A673 (cell line): ENCODE results near the gene DPH3. TPM values are rescaled to one million over a fixed set of nuclear protein-coding genes. Genes with fewer than 3 reads are reported as not detected.

ENCODE experiments used
- BruUV-seq: library from RNA; stranded (reverse); fragments of 400-500 nt; replicated peaks from 2 replicates; lab custom pipeline; 2021; lab: Mats Ljungman, UMichigan
- CTCF ChIA-PET: fragments of 300-600 bp; sonication (Branson Sonifier 250); formaldehyde crosslinking; loops from one replicate; lab custom pipeline; 2022; ENCODE audit warnings: antibody characterized with exemption; lab: Charles Lee
- POLR2A ChIA-PET: fragments of 300-600 bp; sonication (Branson Sonifier 250); formaldehyde crosslinking; loops from one replicate; lab custom pipeline; 2022; ENCODE audit warnings: antibody characterized with exemption; ENCODE audit not compliant: low non-redundant PET; lab: Charles Lee
- DNase-seq: peaks from one replicate; pipeline ENCODE4 v3.0.0-alpha.2; 2015; ENCODE audit warnings: low spot score
- H3K27ac ChIP-seq: fragments of 200-600 bp; sonication (generic); 2 replicates; pipeline ENCODE4 v1.5.1; 2016; ENCODE audit warnings: mixed run types, low read depth, mild to moderate bottlenecking, mixed read lengths, antibody characterized with exemption, low read length; ENCODE audit not compliant: poor library complexity, severe bottlenecking
- H3K27me3 ChIP-seq: fragments of 200-600 bp; sonication (generic); replicated peaks from 2 replicates; pipeline ENCODE4 v1.6.1; 2017; ENCODE audit warnings: mixed run types, low read depth, mild to moderate bottlenecking, mixed read lengths, antibody characterized with exemption, low read length; ENCODE audit not compliant: insufficient read depth, poor library complexity
- H3K36me3 ChIP-seq: fragments of 200-600 bp; sonication (generic); 2 replicates; pipeline ENCODE4 v1.6.1; 2016; ENCODE audit warnings: mixed run types, mild to moderate bottlenecking, mixed read lengths, antibody characterized with exemption, low read length; ENCODE audit not compliant: insufficient read depth, poor library complexity, severe bottlenecking
- H3K4me1 ChIP-seq: fragments of 200-600 bp; sonication (generic); 2 replicates; pipeline ENCODE4 v1.6.1; 2017; ENCODE audit warnings: mixed run types, mild to moderate bottlenecking, mixed read lengths, antibody characterized with exemption, low read length; ENCODE audit not compliant: insufficient read depth, poor library complexity, severe bottlenecking
- H3K4me3 ChIP-seq: fragments of 200-600 bp; sonication (generic); 2 replicates; pipeline ENCODE4 v1.5.1; 2016; ENCODE audit warnings: low read depth, mixed run types, mild to moderate bottlenecking, mixed read lengths, low read length; ENCODE audit not compliant: poor library complexity, severe bottlenecking
- H3K9me3 ChIP-seq: fragments of 200-600 bp; sonication (generic); 2 replicates; pipeline ENCODE4 v1.6.1; 2016; ENCODE audit warnings: mixed run types, low read depth, mild to moderate bottlenecking, mixed read lengths, antibody characterized with exemption, low read length; ENCODE audit not compliant: poor library complexity, severe bottlenecking
- CTCF ChIP-seq: fragments of 300-800, 200-600 bp; sonication (generic); conservative IDR thresholded peaks from 2 replicates; pipeline ENCODE4 v1.5.1; 2017; ENCODE audit warnings: low read depth, mild to moderate bottlenecking, antibody characterized with exemption, low read length, moderate library complexity, mixed read lengths
- EZH2 ChIP-seq: fragments of 200-600 bp; sonication (generic); IDR thresholded peaks from 2 replicates; pipeline ENCODE4 v1.6.1; 2017; ENCODE audit warnings: borderline replicate concordance, low read depth, mild to moderate bottlenecking, mixed read lengths, antibody characterized with exemption, low read length; ENCODE audit not compliant: poor library complexity, severe bottlenecking
- intact Hi-C: fragments of 100-400 bp; cut with micrococcal nuclease; formaldehyde crosslinking; loops from one replicate; pipeline ENCODE4 v1.10.0; 2022; ENCODE audit not compliant: unreplicated experiment
- total RNA-seq: library from RNA; stranded (reverse); gene quantifications from 2 replicates; pipeline ENCODE4 v1.2.3, GENCODE V29; 2021

The DPH3 gene
- total RNA-seq, 1 experiment from 2014 or later, result 26.4 TPM

GRCh38 chr3:16297997-16298885, 33.5 kb upstream of the DPH3 start:
- intact Hi-C loops, result no loop called here
- H3K27ac ChIP-seq, result no peak overlapping the region
- no peaks in the 10 kb centered on the region for H3K27me3 ChIP-seq
- BruUV-seq, result no TSS peak
- DNase-seq, result no peak
- ChIA-PET POLR2A (no interaction called here), CTCF (no interaction called here)
- H3K4me1 ChIP-seq, result no peaks in the 10 kb centered on the region
- peaks cover 27% of the 10 kb centered on the region for H3K36me3 ChIP-seq
- no peak for TF ChIP-seq EZH2
- no peak for TF ChIP-seq CTCF
- no peak overlapping the region for H3K4me3 ChIP-seq
- H3K9me3 ChIP-seq, result no peaks in the 10 kb centered on the region

- POLR2A ChIA-PET, result no interaction called here
- intact Hi-C loops, result no loop called here
Observed at GRCh38 chr3:16295298-16295890, 30.7 kb upstream of the DPH3 start.

GRCh38 chr3:16294844-16295243, 30.1 kb upstream of the DPH3 start:
- TF ChIP-seq EZH2 (no peak), CTCF (no peak)
- Histone ChIP-seq H3K9me3 (no peaks in the 10 kb centered on the region), H3K27me3 (no peaks in the 10 kb centered on the region), H3K4me3 (no peak overlapping the region), H3K27ac (no peak overlapping the region), H3K36me3 (peaks cover 27% of the 10 kb centered on the region), H3K4me1 (no peaks in the 10 kb centered on the region)
- intact Hi-C loops, result no loop called here
- BruUV-seq, result no TSS peak
- POLR2A ChIA-PET, result no interaction called here
- no peak for DNase-seq
- CTCF ChIA-PET, result interaction anchor here (0.6 kb wide), 1 partner anchor 260 kb away, joined by 3 read pairs; no protein-coding TSS in a partner anchor

More at GRCh38 chr3:16295298-16295890, 30.7 kb upstream of the DPH3 start:
- no TSS peak for BruUV-seq
- TF ChIP-seq EZH2 (no peak), CTCF (no peak)
- DNase-seq, result no peak
- Histone ChIP-seq H3K27ac (no peak overlapping the region), H3K9me3 (no peaks in the 10 kb centered on the region), H3K4me3 (no peak overlapping the region), H3K4me1 (no peaks in the 10 kb centered on the region), H3K27me3 (no peaks in the 10 kb centered on the region), H3K36me3 (peaks cover 27% of the 10 kb centered on the region)
- CTCF ChIA-PET, result interaction anchor here (0.6 kb wide), 1 partner anchor 260 kb away, joined by 3 read pairs; no protein-coding TSS in a partner anchor
